ENCODE results near the gene FXYD5.

GRCh38 chr19:35219008-35219407 lies 64.5 kb downstream of the FXYD5 start:
- no peak for TF ChIP-seq CTCF (IDR thresholded peaks at IDR 0.05; ENCODE audit: low read depth, low read length, poor library complexity, severe bottlenecking)
- TF ChIP-seq EZH2phosphoT487 (IDR thresholded peaks at IDR 0.05; ENCODE audit: borderline replicate concordance, low read length), result no peak
